RWPE1 (cell line): ENCODE results near the gene COPG2.

Source experiments
- CTCF ChIA-PET: fragments of 350-600 bp; sonication (Branson Sonifier 250); formaldehyde crosslinking; extraction: SDS; loops from one replicate; lab custom pipeline; 2021; lab: Yijun Ruan, JAX
- POLR2A ChIA-PET: fragments of 400-600 bp; formaldehyde crosslinking; extraction: SDS; loops from one replicate; lab custom pipeline; 2020; ENCODE audit warnings: antibody characterized with exemption; ENCODE audit not compliant: low non-redundant PET; lab: Yijun Ruan, JAX
- DNase-seq: peaks from one replicate; pipeline ENCODE4 v3.0.0; 2012; ENCODE audit warnings: low spot score
- H3K27ac ChIP-seq: fragments of 450-650 bp; 2 replicates; pipeline ENCODE4 v1.5.1; 2017
- TF ChIP-seq, protein P1 (sequence below): fragments of 450-650 bp; conservative IDR thresholded peaks from 2 replicates; pipeline ENCODE4 v1.5.1; 2017; ENCODE audit warnings: low read depth, mild to moderate bottlenecking

The COPG2 gene

DNA sequence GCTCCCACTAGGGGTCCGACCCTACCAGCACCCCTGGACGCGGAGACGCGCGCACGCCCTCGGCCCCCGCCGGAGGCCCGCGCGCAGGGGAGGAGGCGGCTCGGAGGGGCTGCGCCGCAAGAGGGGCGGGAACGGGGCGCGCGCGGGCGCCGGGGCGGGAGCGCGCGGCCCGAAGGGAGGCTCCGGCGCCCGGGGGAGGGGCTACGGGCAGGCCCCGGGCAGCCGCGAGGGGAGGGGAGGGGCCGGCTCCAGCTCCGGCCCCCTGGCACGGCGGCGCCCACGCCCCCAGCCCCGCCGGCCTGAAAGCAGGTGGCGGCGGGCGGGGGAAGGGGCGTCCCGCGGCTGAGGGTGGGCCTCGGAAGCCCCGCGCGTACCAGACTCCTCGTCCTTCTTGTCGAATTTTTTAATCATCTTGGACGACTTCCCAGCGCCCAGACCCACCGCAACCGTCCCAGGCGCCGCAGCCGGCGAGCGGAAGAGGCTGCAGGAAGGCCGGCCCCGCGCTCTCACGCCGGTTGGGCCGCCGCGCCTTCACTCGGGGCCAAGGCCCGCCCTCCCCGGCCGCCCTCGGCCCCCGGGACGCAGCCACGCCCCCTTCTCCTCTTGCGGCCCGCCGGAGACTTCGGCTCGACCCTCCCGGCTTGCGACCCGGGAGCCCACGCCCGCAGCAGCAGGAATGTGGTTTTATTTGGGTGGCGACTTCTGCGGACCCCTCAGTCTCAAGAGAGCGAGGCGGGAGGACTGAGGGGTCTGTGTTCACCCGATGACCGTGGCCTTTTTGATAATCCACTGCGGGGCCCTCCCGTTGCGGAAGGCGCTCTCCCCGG is at the start of gene COPG2:
COPG2 (minus strand) TSS at position 491 of the 827 bp plus-strand sequence; CDS start at position 411, 80 bp downstream.
- TF ChIP-seq, protein P1, sequence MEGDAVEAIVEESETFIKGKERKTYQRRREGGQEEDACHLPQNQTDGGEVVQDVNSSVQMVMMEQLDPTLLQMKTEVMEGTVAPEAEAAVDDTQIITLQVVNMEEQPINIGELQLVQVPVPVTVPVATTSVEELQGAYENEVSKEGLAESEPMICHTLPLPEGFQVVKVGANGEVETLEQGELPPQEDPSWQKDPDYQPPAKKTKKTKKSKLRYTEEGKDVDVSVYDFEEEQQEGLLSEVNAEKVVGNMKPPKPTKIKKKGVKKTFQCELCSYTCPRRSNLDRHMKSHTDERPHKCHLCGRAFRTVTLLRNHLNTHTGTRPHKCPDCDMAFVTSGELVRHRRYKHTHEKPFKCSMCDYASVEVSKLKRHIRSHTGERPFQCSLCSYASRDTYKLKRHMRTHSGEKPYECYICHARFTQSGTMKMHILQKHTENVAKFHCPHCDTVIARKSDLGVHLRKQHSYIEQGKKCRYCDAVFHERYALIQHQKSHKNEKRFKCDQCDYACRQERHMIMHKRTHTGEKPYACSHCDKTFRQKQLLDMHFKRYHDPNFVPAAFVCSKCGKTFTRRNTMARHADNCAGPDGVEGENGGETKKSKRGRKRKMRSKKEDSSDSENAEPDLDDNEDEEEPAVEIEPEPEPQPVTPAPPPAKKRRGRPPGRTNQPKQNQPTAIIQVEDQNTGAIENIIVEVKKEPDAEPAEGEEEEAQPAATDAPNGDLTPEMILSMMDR: no peak
- peak within 1 kb of the TSS; percentile 78 for H3K27ac ChIP-seq
- POLR2A ChIA-PET: no interaction called here
- CTCF ChIA-PET: no interaction called here
- DNase-seq: peak; percentile 90

GRCh38 chr7:130712416-130712815 is 43.9 kb upstream of the COPG2 start:
- TF ChIP-seq, protein P1: no peak
- ChIA-PET CTCF (interaction anchor here (0.5 kb wide), 1 partner anchor 146 kb away, joined by 4 read pairs; no protein-coding TSS in a partner anchor), POLR2A (no interaction called here)
- H3K27ac ChIP-seq: no peak overlapping the region
- no peak for DNase-seq

DNA sequence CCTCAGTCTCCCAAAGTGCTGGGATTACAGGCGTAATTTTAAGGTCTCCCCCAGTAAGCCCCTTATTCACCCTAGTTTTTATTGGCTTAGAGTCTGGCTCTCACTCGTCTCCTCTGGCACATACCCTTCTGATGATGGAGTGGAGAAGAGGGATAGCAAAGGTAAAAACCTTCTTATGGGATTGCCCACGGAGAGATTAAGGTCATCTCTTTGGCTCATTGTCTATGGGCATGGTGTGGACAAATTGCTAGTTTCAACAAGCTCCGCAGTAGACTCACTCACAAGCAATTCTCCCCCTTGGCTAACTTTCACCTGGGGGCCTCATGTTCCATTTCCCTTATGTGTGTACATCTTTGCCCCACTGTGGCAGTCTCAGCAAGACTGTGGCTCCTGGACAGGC is 40.2 kb upstream of the COPG2 start:
- TF ChIP-seq, protein P1: no peak
- ChIA-PET CTCF (no interaction called here), POLR2A (no interaction called here)
- DNase-seq: no peak
- no peak overlapping the region for H3K27ac ChIP-seq

DNA sequence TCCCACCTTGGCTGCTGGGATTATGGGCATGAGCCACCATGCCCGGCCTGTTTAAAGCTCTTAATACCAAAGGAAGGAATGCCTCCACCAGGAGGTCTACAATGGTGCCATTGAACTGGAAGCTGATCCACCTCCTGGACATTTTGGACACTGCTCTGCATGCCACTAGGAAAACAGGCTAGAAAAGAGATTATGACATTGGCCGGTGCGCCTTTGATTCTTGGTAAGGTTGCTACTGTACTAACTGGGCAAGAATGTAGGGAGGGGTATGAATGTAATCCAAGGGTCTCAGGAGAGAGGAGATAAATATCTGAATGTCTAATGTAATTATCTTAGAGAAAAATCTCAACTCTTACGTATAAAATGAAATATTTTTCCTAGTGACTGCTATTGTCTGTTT is 39.5 kb upstream of the COPG2 start:
- ChIA-PET CTCF (interaction anchor here (0.5 kb wide), 1 partner anchor 682 kb away, joined by 4 read pairs; no protein-coding TSS in a partner anchor), POLR2A (no interaction called here)
- DNase-seq: no peak
- no peak overlapping the region for H3K27ac ChIP-seq
- TF ChIP-seq, protein P1: no peak

DNA sequence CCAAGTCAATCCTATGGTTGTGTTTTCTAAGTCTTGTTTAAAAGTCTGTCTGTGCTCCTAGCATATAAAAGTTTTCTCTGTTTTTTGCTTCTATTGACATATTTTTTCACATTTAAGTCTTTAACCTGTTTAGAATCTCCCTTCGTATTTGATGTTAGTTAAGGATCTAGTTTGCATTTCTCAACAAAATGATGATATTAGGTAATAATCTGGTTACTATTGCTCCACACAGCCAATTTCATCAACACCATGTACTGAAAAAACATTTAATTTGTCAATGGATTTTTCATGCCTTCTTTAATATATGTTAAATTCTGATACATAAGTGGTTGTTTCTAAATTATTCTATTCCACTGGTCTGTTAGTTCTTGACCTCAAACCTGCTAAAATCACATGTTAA is 35.3 kb upstream of the COPG2 start:
- CTCF ChIA-PET: no interaction called here
- POLR2A ChIA-PET: no interaction called here
- H3K27ac ChIP-seq: no peak overlapping the region
- TF ChIP-seq, protein P1: no peak
- DNase-seq: no peak

DNA sequence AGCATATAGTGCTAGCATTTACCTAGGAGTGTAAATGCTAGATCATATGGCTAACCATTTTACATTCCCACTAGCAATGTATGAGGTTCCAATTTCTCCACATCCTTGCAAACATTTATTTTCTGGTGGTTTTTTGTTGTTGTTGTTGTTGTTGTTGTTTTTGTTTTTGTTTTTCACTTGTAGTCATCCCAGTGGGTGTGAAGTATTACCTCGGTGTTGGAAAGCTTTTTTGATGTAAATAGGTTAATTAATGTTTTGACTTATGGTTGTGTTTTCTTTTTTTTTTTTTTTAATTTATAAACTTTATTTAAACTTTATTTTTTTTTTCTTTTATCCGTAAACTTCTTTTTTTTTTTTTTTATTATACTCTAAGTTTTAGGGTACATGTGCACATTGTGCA is 33.1 kb upstream of the COPG2 start:
- ChIA-PET CTCF (interaction anchor here (0.6 kb wide), 1 partner anchor 629 kb away, joined by 3 read pairs; no protein-coding TSS in a partner anchor), POLR2A (no interaction called here)

More for the DNA sequence above, 33.1 kb upstream of the COPG2 start:
- TF ChIP-seq, protein P1: no peak
- no peak for DNase-seq
- no peak overlapping the region for H3K27ac ChIP-seq
